H1 (cell line): ENCODE measurements around the gene ATL3. TPM values are rescaled to one million over a fixed set of nuclear protein-coding genes. Genes with fewer than 3 reads are reported as not detected.

Experiments
- CTCF ChIA-PET: fragments of 300-600 bp; sonication (Branson Sonifier 250); formaldehyde crosslinking; loops from one replicate; lab custom pipeline; 2021; ENCODE audit not compliant: partially characterized antibody; lab: Charles Lee
- POLR2A ChIA-PET: fragments of 300-600 bp; sonication (Branson Sonifier 250); formaldehyde crosslinking; loops from one replicate; lab custom pipeline; 2021; ENCODE audit warnings: inconsistent platforms; ENCODE audit not compliant: partially characterized antibody; lab: Charles Lee
- DNase-seq, 2 experiments: peaks; one replicate each; pipeline versions ENCODE4 v3.0.0 to v3.0.0-alpha.2; 2010 to 2022; ENCODE audit warnings: low spot score in 2 of 2, low read depth in 1 of 2, mixed read lengths in 1 of 2
- FAIRE-seq: peaks from 2 replicates; lab custom pipeline; 2011; peaks lifted over from hg19 to GRCh38; lab: Jason Lieb, UNC
- H2AFZ ChIP-seq: 2 replicates; pipeline ENCODE4 v1.8.1; 2012; ENCODE audit warnings: low read length, inconsistent platforms
- H2AK5ac ChIP-seq: 2 replicates; pipeline ENCODE4 v1.6.1; 2013; ENCODE audit warnings: low read depth, low read length
- H2BK120ac ChIP-seq: replicated peaks from 2 replicates; pipeline ENCODE3; 2013; ENCODE audit warnings: low read depth, low read length, inconsistent platforms
- H2BK12ac ChIP-seq: 2 replicates; pipeline ENCODE4 v1.6.1; 2013; ENCODE audit warnings: low read depth, low read length
- H2BK15ac ChIP-seq: 2 replicates; pipeline ENCODE4 v1.6.1; 2013; ENCODE audit warnings: low read length
- H2BK20ac ChIP-seq: 2 replicates; pipeline ENCODE4 v1.6.1; 2013; ENCODE audit warnings: low read length
- H2BK5ac ChIP-seq: 2 replicates; pipeline ENCODE4 v1.6.1; 2013; ENCODE audit warnings: low read depth, low read length
- H3K14ac ChIP-seq: 2 replicates; pipeline ENCODE4 v1.6.1; 2013; ENCODE audit warnings: inconsistent platforms; ENCODE audit not compliant: insufficient read length
- H3K18ac ChIP-seq: 2 replicates; pipeline ENCODE4 v1.6.1; 2013; ENCODE audit warnings: low read length; ENCODE audit errors: extremely low read depth
- H3K23ac ChIP-seq: 2 replicates; pipeline ENCODE4 v1.6.1; 2013; ENCODE audit warnings: inconsistent platforms; ENCODE audit not compliant: insufficient read length
- H3K23me2 ChIP-seq: 2 replicates; pipeline ENCODE4 v1.6.1; 2013; ENCODE audit warnings: low read depth, low read length
- H3K27ac ChIP-seq: 2 replicates; pipeline ENCODE4 v1.6.1; 2011; ENCODE audit warnings: low read depth, low read length, inconsistent platforms
- H3K27me3 ChIP-seq, 4 experiments: replicated peaks in 1 of 4; 1 replicate in 1 of 4; 2 replicates in 3 of 4; pipeline versions ENCODE4 v1.6.1 to v1.8.1; 2011 to 2013; ENCODE audit warnings: low read length in 3 of 4, mild to moderate bottlenecking in 3 of 4, inconsistent platforms in 2 of 4, mixed read lengths in 2 of 4, moderate library complexity in 1 of 4; ENCODE audit not compliant: control insufficient read depth in 3 of 4, insufficient read depth in 3 of 4; ENCODE audit errors: extremely low read depth in 1 of 4
- H3K36me3 ChIP-seq, 4 experiments: 2 replicates each; pipeline versions ENCODE4 v1.6.1 to v1.8.1; 2011 to 2013; ENCODE audit warnings: mild to moderate bottlenecking in 4 of 4, low read length in 3 of 4, moderate library complexity in 2 of 4, control low read depth in 1 of 4, inconsistent platforms in 1 of 4; ENCODE audit not compliant: insufficient read depth in 4 of 4, control insufficient read depth in 2 of 4
- H3K4ac ChIP-seq: replicated peaks from 2 replicates; pipeline ENCODE3; 2013; ENCODE audit warnings: low read length, low read depth, mixed read lengths, inconsistent platforms; ENCODE audit not compliant: insufficient read length
- H3K4me1 ChIP-seq, 4 experiments: replicated peaks in 1 of 4; 1 replicate in 1 of 4; 2 replicates in 3 of 4; pipeline versions ENCODE4 v1.6.1 to v1.8.1; 2011 to 2013; ENCODE audit warnings: low read length in 3 of 4, inconsistent platforms in 2 of 4, mixed read lengths in 1 of 4; ENCODE audit not compliant: insufficient read depth in 4 of 4, control insufficient read depth in 3 of 4
- H3K4me2 ChIP-seq, 2 experiments: 2 replicates each; pipeline versions ENCODE4 v1.6.1 to v1.8.1; 2011 to 2013; ENCODE audit warnings: low read depth in 2 of 2, low read length in 2 of 2, control low read depth in 1 of 2, inconsistent platforms in 1 of 2, mild to moderate bottlenecking in 1 of 2; ENCODE audit not compliant: insufficient read depth in 1 of 2
- H3K4me3 ChIP-seq, 4 experiments: fragments of 200-600, 300-600 bp in 1 of 4; sonication (generic), shearing (Covaris generic), sonication (Bioruptor Twin) in 1 of 4; 2 replicates each; pipeline versions ENCODE4 v1.5.1 to v1.8.1; 2011 to 2016; ENCODE audit warnings: low read length in 4 of 4, low read depth in 3 of 4, control low read depth in 2 of 4, inconsistent platforms in 2 of 4, mild to moderate bottlenecking in 2 of 4, mixed read lengths in 1 of 4, moderate library complexity in 1 of 4; ENCODE audit not compliant: insufficient read depth in 2 of 4; ENCODE audit errors: extremely low read depth in 1 of 4
- H3K56ac ChIP-seq: replicated peaks from 2 replicates; pipeline ENCODE3; 2013; ENCODE audit warnings: low read depth, mild to moderate bottlenecking, mixed read lengths, low read length, inconsistent platforms; ENCODE audit not compliant: insufficient read length
- H3K79me1 ChIP-seq: 2 replicates; pipeline ENCODE4 v1.6.1; 2013; ENCODE audit warnings: low read depth, low read length, control low read depth
- H3K79me2 ChIP-seq, 2 experiments: 2 replicates each; pipeline versions ENCODE4 v1.6.1 to v1.8.1; 2012 to 2013; ENCODE audit warnings: low read length in 2 of 2, mild to moderate bottlenecking in 2 of 2, inconsistent platforms in 1 of 2; ENCODE audit not compliant: insufficient read depth in 2 of 2, control insufficient read depth in 1 of 2
- H3K9ac ChIP-seq, 4 experiments: replicated peaks in 1 of 4; 1 replicate in 1 of 4; 2 replicates in 3 of 4; pipeline versions ENCODE4 v1.6.1 to v1.8.1; 2011 to 2013; ENCODE audit warnings: low read depth in 3 of 4, low read length in 3 of 4, control low read depth in 2 of 4, mild to moderate bottlenecking in 2 of 4, moderate library complexity in 2 of 4, inconsistent platforms in 1 of 4; ENCODE audit errors: extremely low read depth in 1 of 4
- H3K9me3 ChIP-seq, 2 experiments: 2 replicates each; pipeline versions ENCODE4 v1.6.1 to v1.8.1; 2012 to 2013; ENCODE audit warnings: mild to moderate bottlenecking in 2 of 2, moderate library complexity in 2 of 2, control low read depth in 1 of 2, inconsistent platforms in 1 of 2, low read depth in 1 of 2, low read length in 1 of 2, mixed read lengths in 1 of 2; ENCODE audit not compliant: insufficient read depth in 2 of 2
- H4K20me1 ChIP-seq, 2 experiments: replicated peaks in 1 of 2; 2 replicates each; pipeline versions ENCODE3 to v1.8.1; 2011 to 2013; ENCODE audit warnings: inconsistent platforms in 2 of 2, low read length in 2 of 2, mild to moderate bottlenecking in 1 of 2; ENCODE audit not compliant: insufficient read depth in 2 of 2, control insufficient read depth in 1 of 2
- H4K5ac ChIP-seq: 2 replicates; pipeline ENCODE4 v1.6.1; 2013; ENCODE audit warnings: low read length, low read depth, mixed read lengths, inconsistent platforms; ENCODE audit not compliant: insufficient read length
- H4K8ac ChIP-seq: 2 replicates; pipeline ENCODE4 v1.8.0; 2013; ENCODE audit warnings: mild to moderate bottlenecking, moderate library complexity, low read length, inconsistent platforms; ENCODE audit not compliant: insufficient read depth; ENCODE audit errors: extremely low read depth
- H4K91ac ChIP-seq: replicated peaks from 2 replicates; pipeline ENCODE3; 2013; ENCODE audit warnings: low read length, mixed read lengths, inconsistent platforms; ENCODE audit not compliant: insufficient read length
- BACH1 ChIP-seq: IDR thresholded peaks from 2 replicates; pipeline ENCODE4 v1.6.1; 2012; ENCODE audit warnings: low read length, improper control_type of control experiment
- BCL11A ChIP-seq, 2 experiments: IDR thresholded peaks; one replicate each; pipeline ENCODE4 v1.6.1; 2011; ENCODE audit warnings: low read depth in 2 of 2, low read length in 2 of 2, mild to moderate bottlenecking in 2 of 2
- CHD1 ChIP-seq: IDR thresholded peaks from 2 replicates; pipeline ENCODE4 v1.6.1; 2012; ENCODE audit warnings: low read depth, low read length, improper control_type of control experiment
- CREB1 ChIP-seq: IDR thresholded peaks from 2 replicates; pipeline ENCODE4 v1.6.1; 2012; ENCODE audit warnings: inconsistent platforms
- EZH2 ChIP-seq: fragments of 200-600 bp; sonication (generic); IDR thresholded peaks from 2 replicates; pipeline ENCODE4 v1.7.1; 2012; ENCODE audit warnings: low read depth, mild to moderate bottlenecking, moderate library complexity, low read length, inconsistent platforms; ENCODE audit not compliant: severe bottlenecking
- GABPA ChIP-seq: IDR thresholded peaks from 2 replicates; pipeline ENCODE4 v1.6.1; 2011; ENCODE audit warnings: mild to moderate bottlenecking, low read length, moderate library complexity, borderline replicate concordance; ENCODE audit not compliant: insufficient read depth
- GTF2F1 ChIP-seq: IDR thresholded peaks from 2 replicates; pipeline ENCODE4 v1.6.1; 2012; ENCODE audit warnings: low read depth, low read length, improper control_type of control experiment, borderline replicate concordance
- NRF1 ChIP-seq: IDR thresholded peaks from 2 replicates; pipeline ENCODE4 v1.6.1; 2011; ENCODE audit warnings: mild to moderate bottlenecking, low read depth, low read length, improper control_type of control experiment
- SIN3A ChIP-seq, 2 experiments: IDR thresholded peaks in 1 of 2; conservative IDR thresholded peaks in 1 of 2; 2 replicates each; pipeline ENCODE4 v1.6.1; 2011 to 2012; ENCODE audit warnings: low read length in 2 of 2, improper control_type of control experiment in 1 of 2, low read depth in 1 of 2, mild to moderate bottlenecking in 1 of 2
- SP2 ChIP-seq: IDR thresholded peaks from 2 replicates; pipeline ENCODE4 v1.6.1; 2012; ENCODE audit warnings: mild to moderate bottlenecking, low read length, inconsistent platforms
- SP4 ChIP-seq: IDR thresholded peaks from 2 replicates; pipeline ENCODE4 v1.6.1; 2012; ENCODE audit warnings: low read length, inconsistent platforms
- SUZ12 ChIP-seq: fragments of 200-600 bp; sonication (generic); IDR thresholded peaks from 2 replicates; pipeline ENCODE4 v1.6.1; 2012; ENCODE audit warnings: mild to moderate bottlenecking, inconsistent platforms, low read length, moderate library complexity, mixed read lengths
- TBP ChIP-seq: IDR thresholded peaks from 2 replicates; pipeline ENCODE4 v1.6.1; 2011; ENCODE audit warnings: low read depth, low read length, improper control_type of control experiment
- WGBS, 2 experiments: shearing (Covaris generic) in 1 of 2; methylation state at CpG; one replicate each; pipeline versions ENCODE4 v1.1.6 to v1.1.7; 2013 to 2015; ENCODE audit warnings: low lambda C conversion rate in 2 of 2, mixed read lengths in 2 of 2, inconsistent platforms in 1 of 2, low coverage in 1 of 2, missing lambda C conversion rate in 1 of 2; ENCODE audit not compliant: insufficient replicate concordance in 2 of 2, insufficient coverage in 1 of 2, insufficient read length in 1 of 2; ENCODE audit errors: extremely low coverage in 1 of 2, missing lambda C conversion rate in 1 of 2; 5-methylcytosine and 5-hydroxymethylcytosine counted together
- polyA plus RNA-seq, 7 experiments: library from polyadenylated mRNA; depleted of rRNA in 3 of 7; stranded (reverse) in 5 of 7; unstranded in 2 of 7; fragments of >200 nt in 5 of 7; fragments of 200-250 nt in 2 of 7; gene quantifications; 1 replicate in 5 of 7; 2 replicates in 1 of 7; 4 replicates in 1 of 7; pipeline versions ENCODE4 v1.2.1 to v1.2.3, GENCODE V29; 2011 to 2013; ENCODE audit warnings: missing spikeins in 2 of 7, mixed read lengths in 2 of 7
- total RNA-seq: library from RNA; stranded (reverse); fragmentation: NEBNext Ultra II Directional; extraction: Animal tissue kit (Norgen Biotek cat#: 25700); gene quantifications from 2 replicates; pipeline ENCODE4 v1.2.1, GENCODE V29; 2021
- TF ChIP-seq, protein P1 (sequence below): IDR thresholded peaks from 2 replicates; pipeline ENCODE4 v1.6.1; 2012; ENCODE audit warnings: inconsistent platforms

ATL3 gene
- total and polyA plus RNA-seq, 2 of the 8 experiments (the other 6 are each of a cell fraction or from before 2014, with no cell fraction given) = 7.8 to 24.5 TPM

DNA sequence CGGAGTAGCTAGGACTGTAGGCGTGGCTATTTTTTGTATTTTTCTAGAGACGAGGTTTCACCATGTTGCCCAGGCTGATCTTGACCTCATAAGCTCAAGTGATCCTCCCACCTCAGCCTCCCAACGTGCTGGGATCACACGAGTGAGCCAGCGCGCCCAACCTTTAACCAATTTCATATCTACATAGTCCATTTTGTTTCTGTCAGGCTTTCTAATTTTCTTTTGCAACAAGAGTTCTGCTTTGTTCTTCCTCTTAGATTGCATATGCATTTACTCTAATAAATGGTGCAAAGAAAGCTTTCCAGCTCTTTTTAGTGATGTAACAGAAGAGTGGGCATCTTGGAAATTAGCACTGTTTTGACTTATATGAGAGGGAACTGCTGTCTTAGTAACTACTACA lies 23.4 kb upstream of the ATL3 start:
- Histone ChIP-seq H4K20me1 (peaks cover 11 to 12% of the 10 kb centered on the region in 2 experiments), H3K14ac (no peak overlapping the region), H3K9me3 (no peaks in the 10 kb centered on the region), H2BK15ac (no peak overlapping the region), H4K5ac (no peak overlapping the region), H3K4me1 (peaks cover 0 to 4% (median 2%) of the 10 kb centered on the region in 4 experiments; a peak in 3 of 7 replicates), H3K4me2 (no peak overlapping the region), H3K18ac (no peak overlapping the region), H3K23me2 (no peaks in the 10 kb centered on the region), H3K9ac (no peak overlapping the region), H3K79me2 (peaks cover 14 to 86% of the 10 kb centered on the region in 2 experiments), H2BK12ac (no peak overlapping the region), H3K36me3 (no peaks in the 10 kb centered on the region; a peak in 2 of 8 replicates), H2AFZ (no peak overlapping the region), H2BK20ac (no peak overlapping the region), H4K91ac (no peak overlapping the region), H4K8ac (no peak overlapping the region), H2BK5ac (no peak overlapping the region), H3K27me3 (no peaks in the 10 kb centered on the region), H3K79me1 (peaks cover 4% of the 10 kb centered on the region), H2AK5ac (no peak overlapping the region), H3K56ac (no peak overlapping the region), H3K23ac (no peak overlapping the region), H3K4ac (no peak overlapping the region), H2BK120ac (no peak overlapping the region), H3K4me3 (no peak overlapping the region), H3K27ac (no peak overlapping the region)
- 96% methylated on average over 7 of the region's 7 CpGs; no CpG with 5 or more reads in 1 of the 2 experiments for WGBS, 2 experiments
- TF ChIP-seq EZH2 = no peak
- TF ChIP-seq BCL11A (IDR thresholded peaks at IDR 0.05; ENCODE audit: low read depth in 2 of 2, low read length in 2 of 2) = no peak
- TF ChIP-seq NRF1 = no peak
- TF ChIP-seq GTF2F1 = no peak
- TF ChIP-seq, protein P1, sequence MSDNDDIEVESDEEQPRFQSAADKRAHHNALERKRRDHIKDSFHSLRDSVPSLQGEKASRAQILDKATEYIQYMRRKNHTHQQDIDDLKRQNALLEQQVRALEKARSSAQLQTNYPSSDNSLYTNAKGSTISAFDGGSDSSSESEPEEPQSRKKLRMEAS = no peak
- TF ChIP-seq CHD1 = no peak
- TF ChIP-seq SP2 = no peak
- no peak for TF ChIP-seq GABPA
- TF ChIP-seq SIN3A (conservative IDR thresholded peaks at IDR 0.05 in 1 of 2, IDR thresholded peaks at IDR 0.05 in 1 of 2; ENCODE audit: low read depth in 1 of 2, low read length in 2 of 2) = no peak
- TF ChIP-seq TBP = no peak
- no peak for TF ChIP-seq SUZ12
- TF ChIP-seq CREB1 = no peak
- no peak for TF ChIP-seq BACH1
- no peak for TF ChIP-seq SP4
- DNase-seq (no peak), FAIRE-seq (no peak)
- POLR2A ChIA-PET = interaction anchor here (0.9 to 1.0 kb wide), 2 partner anchors 8 to 13 kb away, joined by 5 read pairs; partner anchors contain the start of gene RTN3
- CTCF ChIA-PET = interaction anchor here (0.6 to 1.4 kb wide), 6 partner anchors 12 to 59 kb away, joined by 3 to 6 read pairs (median 4); partner anchors contain the start of gene RTN3
